GM12878 (cell line): ENCODE data around the gene TMC6. TPM values are rescaled to one million over a fixed set of nuclear protein-coding genes. Genes with fewer than 3 reads are reported as not detected.

ENCODE experiments used
- E4F1 ChIP-seq: fragments of 450-650 bp; IDR thresholded peaks from 2 replicates; pipeline ENCODE4 v1.6.1; 2018; ENCODE audit warnings: borderline replicate concordance, mild to moderate bottlenecking; ENCODE audit not compliant: partially characterized antibody
- MEF2B ChIP-seq: fragments of 450-650 bp; IDR thresholded peaks from 2 replicates; pipeline ENCODE4 v1.6.1; 2018; ENCODE audit warnings: mild to moderate bottlenecking, moderate library complexity; ENCODE audit not compliant: partially characterized antibody, poor library complexity, severe bottlenecking
- PAX8 ChIP-seq: fragments of 450-650 bp; IDR thresholded peaks from 2 replicates; pipeline ENCODE4 v1.6.1; 2017; ENCODE audit warnings: mild to moderate bottlenecking, moderate library complexity
- PKNOX1 ChIP-seq: fragments of 450-650 bp; IDR thresholded peaks from 2 replicates; pipeline ENCODE4 v1.6.1; 2016; ENCODE audit warnings: mild to moderate bottlenecking
- PRDM15 ChIP-seq: fragments of 450-650 bp; formaldehyde crosslinking; IDR thresholded peaks from 2 replicates; pipeline ENCODE4 v1.4.0; 2020; ENCODE audit warnings: mild to moderate bottlenecking, moderate library complexity
- RELB ChIP-seq: fragments of 450-650 bp; IDR thresholded peaks from 2 replicates; pipeline ENCODE4 v1.6.1; 2017; ENCODE audit warnings: low read depth, mild to moderate bottlenecking, moderate library complexity
- SPI1 ChIP-seq: IDR thresholded peaks from 2 replicates; pipeline ENCODE4 v1.6.1; 2011; ENCODE audit warnings: low read depth, mild to moderate bottlenecking, low read length, moderate library complexity, borderline replicate concordance; ENCODE audit not compliant: insufficient read depth
- SUPT20H ChIP-seq: IDR thresholded peaks from 2 replicates; pipeline ENCODE4 v1.6.1; 2011; ENCODE audit warnings: low read depth, mild to moderate bottlenecking, low read length, moderate library complexity, borderline replicate concordance; ENCODE audit not compliant: control insufficient read depth
- TCF12 ChIP-seq: IDR thresholded peaks from 2 replicates; pipeline ENCODE4 v1.6.1; 2011; ENCODE audit warnings: low read depth, mild to moderate bottlenecking, low read length
- YBX1 ChIP-seq: fragments of 450-650 bp; IDR thresholded peaks from 2 replicates; pipeline ENCODE4 v1.6.1; 2016; ENCODE audit warnings: antibody characterized with exemption
- YY1 ChIP-seq: IDR thresholded peaks from 2 replicates; pipeline ENCODE4 v1.6.1; 2011; ENCODE audit warnings: low read depth, mild to moderate bottlenecking, low read length
- ZBTB11 ChIP-seq: fragments of 450-650 bp; formaldehyde crosslinking; IDR thresholded peaks from 2 replicates; pipeline ENCODE4 v1.5.0; 2022; ENCODE audit warnings: mild to moderate bottlenecking, missing genetic modification characterization
- ZBTB4 ChIP-seq: fragments of 450-650 bp; formaldehyde crosslinking; IDR thresholded peaks from 2 replicates; pipeline ENCODE4 v1.4.0; 2022; ENCODE audit warnings: mild to moderate bottlenecking, moderate library complexity
- polyA plus RNA-seq, 11 experiments: library from polyadenylated mRNA; depleted of rRNA in 4 of 11; unstranded in 6 of 11; stranded (reverse) in 5 of 11; fragments of >200 nt; fragmentation: Nextera tagmentation in 4 of 11; fragmentation: Illumina TruSeq in 1 of 11; extraction: Ambion mirVana in 4 of 11; extraction: Trizol in 1 of 11; gene quantifications; 1 replicate in 1 of 11; 2 replicates in 10 of 11; pipeline versions ENCODE4 v1.2.1 to v1.2.3, GENCODE V29; 2011 to 2016; ENCODE audit warnings: inconsistent platforms in 2 of 11, missing spikeins in 2 of 11, low read depth in 1 of 11
- total RNA-seq, 4 experiments: library from RNA; depleted of rRNA in 3 of 4; stranded (reverse); fragments of >200 nt in 3 of 4; fragmentation: Illumina TruSeq in 1 of 4; extraction: Trizol in 1 of 4; gene quantifications; 2 replicates each; pipeline versions ENCODE4 v1.2.1 to v1.2.3, GENCODE V29; 2013 to 2021

Gene TMC6
- total and polyA plus RNA-seq, 10 of the 15 experiments (the other 5 are each of a cell fraction or from before 2014, with no cell fraction given) = 1.9 to 232 (median 60.6) TPM

GRCh38 chr17:78176548-78177025 is 48.0 kb upstream of the TMC6 start (continued):
- TF ChIP-seq RELB (no peak), PRDM15 (no peak), YY1 (peak; percentile 92), ZBTB11 (CRISPR knock-in tag) (no peak), SUPT20H (no peak), TCF12 (peak; percentile 91), ZBTB4 (CRISPR knock-in tag) (no peak), SPI1 (0 out of 2 replicates have a peak, but pooled peaks have one; percentile 2), PAX8 (no peak), YBX1 (no peak), PKNOX1 (no peak), E4F1 (no peak), MEF2B (no peak)
